HEK293 (cell line): ENCODE data around the gene GCSH.

Source experiments
- CTCF ChIA-PET: fragments of 350-600 bp; formaldehyde crosslinking; extraction: SDS; loops from one replicate; lab custom pipeline; 2021; ENCODE audit warnings: antibody characterized with exemption; lab: Yijun Ruan, JAX
- POLR2A ChIA-PET: fragments of 300-600 bp; formaldehyde crosslinking; extraction: SDS; loops from one replicate; lab custom pipeline; 2020; ENCODE audit warnings: antibody characterized with exemption, inconsistent platforms; lab: Yijun Ruan, JAX
- H3K27ac ChIP-seq: fragments of 200-500 bp; sonication (Bioruptor generic); 2 replicates; pipeline ENCODE4 v1.5.1; 2014; ENCODE audit warnings: low read depth, low read length, control low read depth, inconsistent platforms; ENCODE audit errors: extremely low read depth
- H3K36me3 ChIP-seq, 2 experiments: fragments of 200-500 bp in 1 of 2; sonication (Bioruptor generic) in 1 of 2; 1 replicate in 1 of 2; 2 replicates in 1 of 2; pipeline ENCODE4 v1.5.1; 2014 to 2017; ENCODE audit warnings: inconsistent platforms in 2 of 2, low read length in 2 of 2; ENCODE audit not compliant: control insufficient read depth in 2 of 2, insufficient read depth in 1 of 2
- H3K4me1 ChIP-seq: fragments of 200-500 bp; sonication (Bioruptor generic); 2 replicates; pipeline ENCODE4 v1.5.1; 2014; ENCODE audit warnings: mild to moderate bottlenecking, low read length, inconsistent platforms; ENCODE audit not compliant: control insufficient read depth, insufficient read depth
- H3K4me3 ChIP-seq: 2 replicates; pipeline ENCODE4 v1.5.1; 2011; ENCODE audit warnings: low read depth, mild to moderate bottlenecking, control low read depth, low read length, moderate library complexity
- H3K9me3 ChIP-seq: fragments of 200-500 bp; sonication (Bioruptor generic); 2 replicates; pipeline ENCODE4 v1.5.1; 2014; ENCODE audit warnings: low read depth, low read length, inconsistent platforms; ENCODE audit not compliant: control insufficient read depth, insufficient read depth
- GLI4 ChIP-seq: fragments of 450-650 bp; formaldehyde crosslinking; IDR thresholded peaks from 2 replicates; pipeline ENCODE4 v1.5.1; 2016; ENCODE audit warnings: missing biosample characterization, missing genetic modification characterization
- MZF1 ChIP-seq: fragments of 450-650 bp; formaldehyde crosslinking; IDR thresholded peaks from 2 replicates; pipeline ENCODE4 v1.5.1; 2017; ENCODE audit warnings: missing biosample characterization, missing genetic modification characterization, borderline replicate concordance
- SCRT2 ChIP-seq: fragments of 450-650 bp; formaldehyde crosslinking; IDR thresholded peaks from 2 replicates; pipeline ENCODE4 v1.5.1; 2016; ENCODE audit warnings: missing biosample characterization, missing genetic modification characterization
- SP7 ChIP-seq: fragments of 450-650 bp; formaldehyde crosslinking; IDR thresholded peaks from 2 replicates; pipeline ENCODE4 v1.5.1; 2016; ENCODE audit warnings: missing biosample characterization, missing genetic modification characterization
- TCF7L2 ChIP-seq: IDR thresholded peaks from 2 replicates; pipeline ENCODE4 v1.6.1; 2011; ENCODE audit warnings: low read depth, mild to moderate bottlenecking, inconsistent platforms, low read length, moderate library complexity, borderline replicate concordance
- TRIM28 ChIP-seq: IDR thresholded peaks from 2 replicates; pipeline ENCODE4 v1.6.1; 2011; ENCODE audit warnings: low read length, control low read depth, borderline replicate concordance
- ZBTB8A ChIP-seq: fragments of 450-650 bp; formaldehyde crosslinking; IDR thresholded peaks from 2 replicates; pipeline ENCODE4 v1.5.1; 2016; ENCODE audit warnings: missing biosample characterization, missing genetic modification characterization
- ZNF138 ChIP-seq: fragments of 450-650 bp; formaldehyde crosslinking; IDR thresholded peaks from 2 replicates; pipeline ENCODE4 v1.5.1; 2016; ENCODE audit warnings: missing biosample characterization, missing genetic modification characterization, borderline replicate concordance
- ZNF140 ChIP-seq: fragments of 450-650 bp; formaldehyde crosslinking; IDR thresholded peaks from 2 replicates; pipeline ENCODE4 v1.5.1; 2016; ENCODE audit warnings: missing biosample characterization, missing genetic modification characterization
- ZNF335 ChIP-seq: fragments of 450-650 bp; formaldehyde crosslinking; conservative IDR thresholded peaks from 2 replicates; pipeline ENCODE4 v1.5.1; 2016; ENCODE audit warnings: missing biosample characterization, missing genetic modification characterization
- ZNF391 ChIP-seq: fragments of 450-650 bp; formaldehyde crosslinking; IDR thresholded peaks from 2 replicates; pipeline ENCODE4 v1.5.1; 2016; ENCODE audit warnings: low read depth, missing biosample characterization, missing genetic modification characterization, borderline replicate concordance
- ZNF521 ChIP-seq: fragments of 450-650 bp; formaldehyde crosslinking; IDR thresholded peaks from 2 replicates; pipeline ENCODE4 v1.5.1; 2017; ENCODE audit warnings: missing biosample characterization, mild to moderate bottlenecking, missing genetic modification characterization
- ZNF555 ChIP-seq: fragments of 450-650 bp; formaldehyde crosslinking; conservative IDR thresholded peaks from 2 replicates; pipeline ENCODE4 v1.5.1; 2017; ENCODE audit warnings: missing biosample characterization, mild to moderate bottlenecking, missing genetic modification characterization, inconsistent platforms
- ZNF626 ChIP-seq: fragments of 450-650 bp; sonication (Bioruptor Pico); formaldehyde crosslinking; IDR thresholded peaks from 2 replicates; pipeline ENCODE4 v1.5.1; 2018; ENCODE audit warnings: missing biosample characterization, missing genetic modification characterization, inconsistent platforms
- ZNF629 ChIP-seq: fragments of 450-650 bp; formaldehyde crosslinking; IDR thresholded peaks from 2 replicates; pipeline ENCODE4 v1.5.1; 2017; ENCODE audit warnings: missing biosample characterization, missing genetic modification characterization
- ZNF701 ChIP-seq: fragments of 450-650 bp; formaldehyde crosslinking; IDR thresholded peaks from 2 replicates; pipeline ENCODE4 v1.5.1; 2016; ENCODE audit warnings: missing biosample characterization, missing genetic modification characterization
- TF ChIP-seq, protein P1 (sequence below): fragments of 450-650 bp; formaldehyde crosslinking; IDR thresholded peaks from 2 replicates; pipeline ENCODE4 v1.5.1; 2017; ENCODE audit warnings: missing biosample characterization, missing genetic modification characterization
- TF ChIP-seq, protein P2 (sequence below): fragments of 450-650 bp; formaldehyde crosslinking; IDR thresholded peaks from 2 replicates; pipeline ENCODE4 v1.5.1; 2016; ENCODE audit warnings: missing biosample characterization, missing genetic modification characterization
- TF ChIP-seq, protein P3 (sequence below): fragments of 450-650 bp; formaldehyde crosslinking; IDR thresholded peaks from 2 replicates; pipeline ENCODE4 v1.5.1; 2016; ENCODE audit warnings: missing biosample characterization, missing genetic modification characterization
- TF ChIP-seq, protein P4 (sequence below): fragments of 450-650 bp; formaldehyde crosslinking; IDR thresholded peaks from 2 replicates; pipeline ENCODE4 v1.5.1; 2016; ENCODE audit warnings: missing biosample characterization, missing genetic modification characterization, borderline replicate concordance

The GCSH gene

DNA sequence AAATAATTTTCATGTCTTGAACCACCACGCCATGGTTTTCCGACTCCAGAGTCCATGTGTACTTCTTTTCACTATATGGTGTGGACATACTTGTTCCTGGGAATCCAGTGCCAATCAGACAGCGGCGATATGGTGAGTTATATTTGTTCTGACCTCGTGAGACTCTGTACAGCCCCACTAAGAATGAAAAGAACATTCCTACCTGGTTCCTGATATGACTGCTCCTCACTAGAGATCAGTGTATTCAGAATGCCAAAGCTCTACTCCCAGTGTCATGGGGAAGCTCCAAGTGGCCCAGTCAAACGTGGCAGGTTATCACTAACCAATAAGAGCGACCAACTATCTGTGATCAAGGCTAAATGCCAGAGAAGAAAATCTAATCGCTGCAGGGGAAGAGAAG lies 25.2 kb downstream of the GCSH start:
- POLR2A ChIA-PET, result no interaction called here
- H3K4me1 ChIP-seq, result no peaks in the 10 kb centered on the region
- H3K9me3 ChIP-seq, result no peaks in the 10 kb centered on the region
- TF ChIP-seq SP7 (tag by site-specific recombination) (no peak), ZNF626 (tag by site-specific recombination) (no peak), MZF1 (no peak), ZNF140 (no peak), SCRT2 (tag by site-specific recombination) (no peak), ZNF701 (tag by site-specific recombination) (no peak), ZNF521 (no peak), ZNF138 (tag by site-specific recombination) (no peak), GLI4 (no peak)
- TF ChIP-seq, protein P1, sequence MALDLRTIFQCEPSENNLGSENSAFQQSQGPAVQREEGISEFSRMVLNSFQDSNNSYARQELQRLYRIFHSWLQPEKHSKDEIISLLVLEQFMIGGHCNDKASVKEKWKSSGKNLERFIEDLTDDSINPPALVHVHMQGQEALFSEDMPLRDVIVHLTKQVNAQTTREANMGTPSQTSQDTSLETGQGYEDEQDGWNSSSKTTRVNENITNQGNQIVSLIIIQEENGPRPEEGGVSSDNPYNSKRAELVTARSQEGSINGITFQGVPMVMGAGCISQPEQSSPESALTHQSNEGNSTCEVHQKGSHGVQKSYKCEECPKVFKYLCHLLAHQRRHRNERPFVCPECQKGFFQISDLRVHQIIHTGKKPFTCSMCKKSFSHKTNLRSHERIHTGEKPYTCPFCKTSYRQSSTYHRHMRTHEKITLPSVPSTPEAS, result no peak
- TF ChIP-seq, protein P2, sequence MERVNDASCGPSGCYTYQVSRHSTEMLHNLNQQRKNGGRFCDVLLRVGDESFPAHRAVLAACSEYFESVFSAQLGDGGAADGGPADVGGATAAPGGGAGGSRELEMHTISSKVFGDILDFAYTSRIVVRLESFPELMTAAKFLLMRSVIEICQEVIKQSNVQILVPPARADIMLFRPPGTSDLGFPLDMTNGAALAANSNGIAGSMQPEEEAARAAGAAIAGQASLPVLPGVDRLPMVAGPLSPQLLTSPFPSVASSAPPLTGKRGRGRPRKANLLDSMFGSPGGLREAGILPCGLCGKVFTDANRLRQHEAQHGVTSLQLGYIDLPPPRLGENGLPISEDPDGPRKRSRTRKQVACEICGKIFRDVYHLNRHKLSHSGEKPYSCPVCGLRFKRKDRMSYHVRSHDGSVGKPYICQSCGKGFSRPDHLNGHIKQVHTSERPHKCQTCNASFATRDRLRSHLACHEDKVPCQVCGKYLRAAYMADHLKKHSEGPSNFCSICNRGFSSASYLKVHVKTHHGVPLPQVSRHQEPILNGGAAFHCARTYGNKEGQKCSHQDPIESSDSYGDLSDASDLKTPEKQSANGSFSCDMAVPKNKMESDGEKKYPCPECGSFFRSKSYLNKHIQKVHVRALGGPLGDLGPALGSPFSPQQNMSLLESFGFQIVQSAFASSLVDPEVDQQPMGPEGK, result no peak
- CTCF ChIA-PET, result no interaction called here
- H3K27ac ChIP-seq, result no peak overlapping the region
- H3K36me3 ChIP-seq, result no peaks in the 10 kb centered on the region
- H3K4me3 ChIP-seq, result no peak overlapping the region

DNA sequence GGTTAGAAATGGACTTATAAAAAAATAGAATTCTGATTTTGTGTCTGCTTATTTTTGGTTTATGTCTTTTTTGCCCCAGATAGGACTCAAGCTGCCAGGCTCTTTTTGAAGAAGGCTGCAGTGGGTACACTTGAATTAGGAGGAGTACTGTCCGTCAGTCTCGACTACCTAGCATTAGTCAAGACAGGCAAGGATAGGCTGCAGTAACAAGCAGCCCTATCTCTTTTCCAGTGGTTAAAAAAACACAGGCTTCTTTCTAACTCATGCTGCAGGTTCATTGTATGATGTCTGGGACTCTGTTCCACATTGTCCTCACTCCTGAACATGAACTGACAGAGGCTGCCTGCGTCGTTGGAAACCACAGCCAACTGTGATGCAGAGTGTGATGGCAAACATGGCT lies 27.1 kb downstream of the GCSH start:
- Histone ChIP-seq H3K36me3 (no peaks in the 10 kb centered on the region), H3K9me3 (no peaks in the 10 kb centered on the region), H3K4me1 (no peaks in the 10 kb centered on the region), H3K4me3 (no peak overlapping the region), H3K27ac (no peak overlapping the region)
- TF ChIP-seq ZNF555 (tag by site-specific recombination) (no peak), SP7 (tag by site-specific recombination) (no peak), ZNF391 (tag by site-specific recombination) (no peak), ZNF335 (no peak), TCF7L2 (no peak)
- POLR2A ChIA-PET, result interaction anchor here (0.7 kb wide), 1 partner anchor 20 kb away, joined by 4 read pairs; no protein-coding TSS in a partner anchor
- CTCF ChIA-PET, result no interaction called here

DNA sequence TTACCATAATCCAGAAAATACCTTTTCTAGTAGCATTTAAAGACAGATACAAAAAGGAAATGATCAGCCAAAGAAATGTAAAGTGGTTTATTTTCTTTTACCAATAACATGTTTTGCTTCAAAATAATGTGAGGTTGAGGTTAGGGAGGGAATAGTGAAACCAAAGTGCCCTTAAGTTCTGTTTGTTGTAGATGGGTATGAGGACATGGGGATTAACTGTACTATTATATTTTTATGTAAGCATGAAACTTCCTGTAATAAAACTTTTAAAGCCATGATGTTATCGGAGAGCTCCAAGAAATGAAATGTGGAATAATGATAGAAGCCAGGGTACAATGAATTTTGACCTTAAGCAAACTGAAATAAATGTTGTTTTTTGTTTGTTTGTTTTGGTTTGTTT lies 29.0 kb downstream of the GCSH start:
- no peaks in the 10 kb centered on the region for H3K36me3 ChIP-seq
- ChIA-PET POLR2A (no interaction called here), CTCF (no interaction called here)
- no peaks in the 10 kb centered on the region for H3K9me3 ChIP-seq
- H3K4me1 ChIP-seq, result no peaks in the 10 kb centered on the region
- TF ChIP-seq ZNF626 (tag by site-specific recombination), result no peak
- TF ChIP-seq, protein P3, sequence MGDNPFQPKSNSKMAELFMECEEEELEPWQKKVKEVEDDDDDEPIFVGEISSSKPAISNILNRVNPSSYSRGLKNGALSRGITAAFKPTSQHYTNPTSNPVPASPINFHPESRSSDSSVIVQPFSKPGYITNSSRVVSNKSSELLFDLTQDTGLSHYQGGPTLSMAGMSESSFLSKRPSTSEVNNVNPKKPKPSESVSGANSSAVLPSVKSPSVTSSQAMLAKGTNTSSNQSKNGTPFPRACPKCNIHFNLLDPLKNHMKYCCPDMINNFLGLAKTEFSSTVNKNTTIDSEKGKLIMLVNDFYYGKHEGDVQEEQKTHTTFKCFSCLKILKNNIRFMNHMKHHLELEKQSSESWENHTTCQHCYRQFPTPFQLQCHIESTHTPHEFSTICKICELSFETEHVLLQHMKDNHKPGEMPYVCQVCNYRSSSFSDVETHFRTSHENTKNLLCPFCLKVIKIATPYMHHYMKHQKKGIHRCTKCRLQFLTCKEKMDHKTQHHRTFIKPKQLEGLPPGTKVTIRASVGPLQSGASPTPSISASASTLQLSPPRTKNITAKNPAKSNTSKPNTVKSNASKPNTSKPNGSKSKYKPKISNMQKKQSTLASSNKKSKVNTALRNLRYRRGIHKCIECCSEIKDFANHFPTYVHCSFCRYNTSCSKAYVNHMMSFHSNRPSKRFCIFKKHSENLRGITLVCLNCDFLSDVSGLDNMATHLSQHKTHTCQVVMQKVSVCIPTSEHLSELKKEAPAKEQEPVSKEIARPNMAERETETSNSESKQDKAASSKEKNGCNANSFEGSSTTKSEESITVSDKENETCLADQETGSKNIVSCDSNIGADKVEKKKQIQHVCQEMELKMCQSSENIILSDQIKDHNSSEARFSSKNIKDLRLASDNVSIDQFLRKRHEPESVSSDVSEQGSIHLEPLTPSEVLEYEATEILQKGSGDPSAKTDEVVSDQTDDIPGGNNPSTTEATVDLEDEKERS, result no peak
- TF ChIP-seq ZNF629 (tag by site-specific recombination), result no peak
- TF ChIP-seq ZBTB8A (tag by site-specific recombination), result no peak
- TF ChIP-seq, protein P4, sequence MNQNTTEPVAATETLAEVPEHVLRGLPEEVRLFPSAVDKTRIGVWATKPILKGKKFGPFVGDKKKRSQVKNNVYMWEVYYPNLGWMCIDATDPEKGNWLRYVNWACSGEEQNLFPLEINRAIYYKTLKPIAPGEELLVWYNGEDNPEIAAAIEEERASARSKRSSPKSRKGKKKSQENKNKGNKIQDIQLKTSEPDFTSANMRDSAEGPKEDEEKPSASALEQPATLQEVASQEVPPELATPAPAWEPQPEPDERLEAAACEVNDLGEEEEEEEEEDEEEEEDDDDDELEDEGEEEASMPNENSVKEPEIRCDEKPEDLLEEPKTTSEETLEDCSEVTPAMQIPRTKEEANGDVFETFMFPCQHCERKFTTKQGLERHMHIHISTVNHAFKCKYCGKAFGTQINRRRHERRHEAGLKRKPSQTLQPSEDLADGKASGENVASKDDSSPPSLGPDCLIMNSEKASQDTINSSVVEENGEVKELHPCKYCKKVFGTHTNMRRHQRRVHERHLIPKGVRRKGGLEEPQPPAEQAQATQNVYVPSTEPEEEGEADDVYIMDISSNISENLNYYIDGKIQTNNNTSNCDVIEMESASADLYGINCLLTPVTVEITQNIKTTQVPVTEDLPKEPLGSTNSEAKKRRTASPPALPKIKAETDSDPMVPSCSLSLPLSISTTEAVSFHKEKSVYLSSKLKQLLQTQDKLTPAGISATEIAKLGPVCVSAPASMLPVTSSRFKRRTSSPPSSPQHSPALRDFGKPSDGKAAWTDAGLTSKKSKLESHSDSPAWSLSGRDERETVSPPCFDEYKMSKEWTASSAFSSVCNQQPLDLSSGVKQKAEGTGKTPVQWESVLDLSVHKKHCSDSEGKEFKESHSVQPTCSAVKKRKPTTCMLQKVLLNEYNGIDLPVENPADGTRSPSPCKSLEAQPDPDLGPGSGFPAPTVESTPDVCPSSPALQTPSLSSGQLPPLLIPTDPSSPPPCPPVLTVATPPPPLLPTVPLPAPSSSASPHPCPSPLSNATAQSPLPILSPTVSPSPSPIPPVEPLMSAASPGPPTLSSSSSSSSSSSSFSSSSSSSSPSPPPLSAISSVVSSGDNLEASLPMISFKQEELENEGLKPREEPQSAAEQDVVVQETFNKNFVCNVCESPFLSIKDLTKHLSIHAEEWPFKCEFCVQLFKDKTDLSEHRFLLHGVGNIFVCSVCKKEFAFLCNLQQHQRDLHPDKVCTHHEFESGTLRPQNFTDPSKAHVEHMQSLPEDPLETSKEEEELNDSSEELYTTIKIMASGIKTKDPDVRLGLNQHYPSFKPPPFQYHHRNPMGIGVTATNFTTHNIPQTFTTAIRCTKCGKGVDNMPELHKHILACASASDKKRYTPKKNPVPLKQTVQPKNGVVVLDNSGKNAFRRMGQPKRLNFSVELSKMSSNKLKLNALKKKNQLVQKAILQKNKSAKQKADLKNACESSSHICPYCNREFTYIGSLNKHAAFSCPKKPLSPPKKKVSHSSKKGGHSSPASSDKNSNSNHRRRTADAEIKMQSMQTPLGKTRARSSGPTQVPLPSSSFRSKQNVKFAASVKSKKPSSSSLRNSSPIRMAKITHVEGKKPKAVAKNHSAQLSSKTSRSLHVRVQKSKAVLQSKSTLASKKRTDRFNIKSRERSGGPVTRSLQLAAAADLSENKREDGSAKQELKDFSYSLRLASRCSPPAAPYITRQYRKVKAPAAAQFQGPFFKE (tag by site-specific recombination), result no peak
- TF ChIP-seq TRIM28, result no peak
- TF ChIP-seq, all 188 proteins: peak for 0
- Histone ChIP-seq H3K4me3 (no peak overlapping the region), H3K27ac (no peak overlapping the region)
